HTR-8/SVneo (cell line): ENCODE data around the gene KHDRBS2.
A peak's percentile ranks its signal among the peaks of the same experiment; 100 is the strongest.

Experiments used
- DNase-seq: peaks from one replicate; pipeline ENCODE4 v3.0.0; 2011; ENCODE audit warnings: low spot score, mixed read lengths; ENCODE audit not compliant: insufficient read length
- FAIRE-seq: peaks from 2 replicates; lab custom pipeline; 2011; peaks lifted over from hg19 to GRCh38; lab: Jason Lieb, UNC

The KHDRBS2 gene

GRCh38 chr6:62285612-62286469 is at the start of gene KHDRBS2:
KHDRBS2 (minus strand) TSS chr6:62286225.
- FAIRE-seq (no peak), DNase-seq (peak; percentile 8)

GRCh38 chr6:62328607-62329006 is 42.6 kb upstream of the KHDRBS2 start:
- no peak for DNase-seq
- no peak for FAIRE-seq

- FAIRE-seq (no peak), DNase-seq (no peak)
Measured at GRCh38 chr6:62324834-62325233, 38.8 kb upstream of the KHDRBS2 start.

GRCh38 chr6:62323818-62324431 is 37.9 kb upstream of the KHDRBS2 start:
- DNase-seq (no peak), FAIRE-seq (no peak)

- FAIRE-seq = no peak
- no peak for DNase-seq
Measured at GRCh38 chr6:62298745-62299392, 12.8 kb upstream of the KHDRBS2 start.

- FAIRE-seq (peak; percentile 26), DNase-seq (no peak)
Measured at GRCh38 chr6:62296541-62296940, 10.5 kb upstream of the KHDRBS2 start.

GRCh38 chr6:62288974-62289373 is 2.9 kb upstream of the KHDRBS2 start:
- DNase-seq = no peak
- FAIRE-seq = no peak

GRCh38 chr6:62288562-62288961 is 2.5 kb upstream of the KHDRBS2 start:
- FAIRE-seq (no peak), DNase-seq (no peak)

GRCh38 chr6:62286470-62286843 is 432 bp upstream of the KHDRBS2 start:
- FAIRE-seq (no peak), DNase-seq (no peak)

- no peak for FAIRE-seq
- no peak for DNase-seq
Measured at GRCh38 chr6:62284725-62285124, 1.3 kb downstream of the KHDRBS2 start.

- FAIRE-seq (no peak), DNase-seq (no peak)
Measured at GRCh38 chr6:62283796-62284411, 2.1 kb downstream of the KHDRBS2 start.

GRCh38 chr6:62283365-62283764 is 2.7 kb downstream of the KHDRBS2 start:
- FAIRE-seq (no peak), DNase-seq (no peak)

- FAIRE-seq = peak; percentile 67
Measured at GRCh38 chr6:62280099-62280498, 5.9 kb downstream of the KHDRBS2 start.

GRCh38 chr6:62272114-62272513 is 13.9 kb downstream of the KHDRBS2 start:
- no peak for DNase-seq
- no peak for FAIRE-seq

More at GRCh38 chr6:62280099-62280498, 5.9 kb downstream of the KHDRBS2 start:
- DNase-seq = no peak

GRCh38 chr6:62265906-62266525 is 20.0 kb downstream of the KHDRBS2 start:
- FAIRE-seq (no peak), DNase-seq (no peak)

GRCh38 chr6:62262283-62262682 is 23.7 kb downstream of the KHDRBS2 start:
- DNase-seq (no peak), FAIRE-seq (no peak)

- DNase-seq = no peak
- no peak for FAIRE-seq
Measured at GRCh38 chr6:62246087-62246486, 39.9 kb downstream of the KHDRBS2 start.

GRCh38 chr6:62236784-62237183 is 49.2 kb downstream of the KHDRBS2 start:
- DNase-seq (no peak), FAIRE-seq (no peak)

GRCh38 chr6:62229231-62229630 is 56.8 kb downstream of the KHDRBS2 start:
- DNase-seq = no peak
- FAIRE-seq = no peak

GRCh38 chr6:62217866-62218265 is 68.2 kb downstream of the KHDRBS2 start:
- no peak for FAIRE-seq
- no peak for DNase-seq
